ENCODE measurements around the gene PGM2.
"Not testable (repeated sequence)": the region's sequence is repeated elsewhere in the genome, so short reads cannot be mapped to it uniquely, and the experiment has no call there.

The PGM2 gene

DNA sequence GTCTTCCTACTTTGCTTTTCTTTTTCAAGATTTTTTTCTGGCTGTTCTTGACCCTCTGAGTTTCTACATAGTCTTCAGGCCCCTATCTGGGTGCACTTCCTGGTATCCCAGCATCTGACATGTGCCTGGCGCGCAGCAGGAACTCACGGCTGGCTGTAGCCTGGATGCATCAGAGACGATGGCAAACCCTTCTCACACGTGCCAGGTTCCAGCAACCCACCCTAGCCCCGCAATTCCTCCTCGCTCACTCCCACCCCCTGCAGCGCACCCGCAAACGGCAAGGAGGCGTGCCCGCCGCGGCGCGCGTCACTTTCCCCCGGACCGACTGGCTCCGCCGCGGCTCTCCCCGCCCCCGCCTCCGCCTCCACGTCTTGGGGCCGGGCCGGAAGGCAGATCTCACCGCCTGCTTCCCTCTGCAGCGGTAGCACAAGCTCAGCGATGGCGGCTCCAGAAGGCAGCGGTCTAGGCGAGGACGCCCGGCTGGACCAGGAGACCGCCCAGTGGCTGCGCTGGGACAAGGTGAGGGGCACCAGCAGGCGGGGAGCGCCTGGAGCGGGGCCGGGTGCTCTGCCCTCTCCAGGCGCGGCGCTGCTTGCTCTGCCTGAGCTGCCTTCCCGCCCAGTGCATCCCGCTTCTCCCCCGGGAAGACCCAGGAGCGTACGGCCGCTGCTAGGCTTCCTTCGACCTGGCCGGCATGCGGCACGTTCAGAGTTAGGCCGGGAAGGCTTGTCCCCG is at the start of gene PGM2:
TSS of gene PGM2 (plus strand) at position 392 of the 735 bp plus-strand sequence. CDS start at position 439, 47 bp downstream.
- TF ChIP-seq CTCF (IDR thresholded peaks at IDR 0.05; ENCODE audit: insufficient read depth, low read length, poor library complexity, severe bottlenecking) = no peak
- H3K27me3 ChIP-seq (replicated peaks; ENCODE audit: control insufficient read depth, insufficient read depth, low read length) = no peaks in the 10 kb centered on the region
- peaks cover 1% of the 10 kb centered on the region for H3K36me3 ChIP-seq (ENCODE audit: control insufficient read depth, insufficient read depth, low read length)
- H3K4me3 ChIP-seq (replicated peaks; ENCODE audit: low read depth, low read length) = peak within 1 kb of the TSS; percentile 96
- peak; percentile 93 for DNase-seq (ENCODE audit: extremely low read depth, insufficient read length)

GRCh38 chr4:37779896-37780295 is 46.6 kb upstream of the PGM2 start:
- H3K4me3 ChIP-seq (replicated peaks; ENCODE audit: low read depth, low read length) = no peak overlapping the region
- no peak for DNase-seq (ENCODE audit: extremely low read depth, insufficient read length)

GRCh38 chr4:37780444-37781130 is 45.9 kb upstream of the PGM2 start:
- Histone ChIP-seq H3K4me3 (replicated peaks; ENCODE audit: low read depth, low read length) (no peak overlapping the region), H3K36me3 (ENCODE audit: control insufficient read depth, insufficient read depth, low read length) (no peaks in the 10 kb centered on the region), H3K27me3 (replicated peaks; ENCODE audit: control insufficient read depth, insufficient read depth, low read length) (no peaks in the 10 kb centered on the region; the same call in 1 of the 2 replicates)
- no peak for DNase-seq (ENCODE audit: extremely low read depth, insufficient read length)
- peak; percentile 39 for TF ChIP-seq CTCF (IDR thresholded peaks at IDR 0.05; ENCODE audit: insufficient read depth, low read length, poor library complexity, severe bottlenecking)

More at GRCh38 chr4:37779896-37780295, 46.6 kb upstream of the PGM2 start:
- Histone ChIP-seq H3K36me3 (ENCODE audit: control insufficient read depth, insufficient read depth, low read length) (no peaks in the 10 kb centered on the region), H3K27me3 (replicated peaks; ENCODE audit: control insufficient read depth, insufficient read depth, low read length) (no peaks in the 10 kb centered on the region)
- TF ChIP-seq CTCF (IDR thresholded peaks at IDR 0.05; ENCODE audit: insufficient read depth, low read length, poor library complexity, severe bottlenecking) = no peak

- no peak overlapping the region for H3K4me3 ChIP-seq (replicated peaks; ENCODE audit: low read depth, low read length)
- no peaks in the 10 kb centered on the region; the same call in 1 of the 2 replicates for H3K27me3 ChIP-seq (replicated peaks; ENCODE audit: control insufficient read depth, insufficient read depth, low read length)
- TF ChIP-seq CTCF (IDR thresholded peaks at IDR 0.05; ENCODE audit: insufficient read depth, low read length, poor library complexity, severe bottlenecking) = no peak
- no peak for DNase-seq (ENCODE audit: extremely low read depth, insufficient read length)
- H3K36me3 ChIP-seq (ENCODE audit: control insufficient read depth, insufficient read depth, low read length) = no peaks in the 10 kb centered on the region
Measured at GRCh38 chr4:37781131-37781455, 45.4 kb upstream of the PGM2 start.

DNA sequence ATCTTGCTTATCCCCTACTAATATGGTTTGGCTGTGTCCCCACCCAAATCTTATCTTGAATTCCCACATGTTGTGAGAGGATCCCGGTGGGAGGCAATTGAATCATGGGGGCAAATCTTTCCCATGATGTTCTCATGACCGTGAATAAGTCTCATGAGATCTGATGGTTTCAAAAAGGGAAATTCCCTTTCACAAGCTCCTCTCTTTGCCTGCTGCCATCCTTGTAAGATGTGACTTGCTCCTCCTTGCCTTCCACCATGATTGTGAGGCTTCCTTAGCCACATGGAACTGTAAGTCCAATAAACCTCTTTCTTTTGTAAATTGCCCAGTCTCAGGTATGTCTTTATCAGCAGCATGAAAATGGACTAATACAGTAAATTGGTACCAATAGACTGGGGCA is 40.2 kb upstream of the PGM2 start:
- not testable (repeated sequence) for H3K36me3 ChIP-seq (ENCODE audit: control insufficient read depth, insufficient read depth, low read length); H3K27me3 ChIP-seq (replicated peaks; ENCODE audit: control insufficient read depth, insufficient read depth, low read length); DNase-seq (ENCODE audit: extremely low read depth, insufficient read length); H3K4me3 ChIP-seq (replicated peaks; ENCODE audit: low read depth, low read length)

DNA sequence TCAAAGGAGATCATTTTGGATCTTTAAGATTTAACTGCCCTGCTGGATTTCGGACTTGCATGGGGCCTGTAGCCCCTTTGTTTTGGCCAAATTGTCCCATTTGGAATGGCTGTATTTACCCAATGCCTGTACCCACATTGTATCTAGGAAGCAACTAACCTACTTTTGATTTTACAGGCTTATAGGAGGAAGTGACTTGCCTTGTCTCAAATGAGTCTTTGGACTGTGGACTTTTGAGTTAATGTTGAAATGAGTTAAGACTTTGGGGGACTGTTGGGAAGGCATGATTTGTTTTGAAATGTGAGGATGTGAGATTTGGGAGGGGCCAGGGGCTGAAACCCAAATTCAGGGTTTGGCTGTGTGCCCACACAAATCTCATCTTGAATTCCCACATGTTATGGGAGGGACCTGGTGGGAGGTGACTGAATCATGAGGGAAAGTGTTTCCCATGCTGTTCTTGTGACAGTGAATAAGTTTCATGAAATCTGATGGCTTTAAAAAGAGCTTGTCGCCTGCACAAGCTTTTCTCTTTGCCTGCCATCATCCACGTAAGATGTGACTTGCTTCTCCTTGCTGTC is 38.5 kb upstream of the PGM2 start:
- H3K36me3 ChIP-seq (ENCODE audit: control insufficient read depth, insufficient read depth, low read length); DNase-seq (ENCODE audit: extremely low read depth, insufficient read length); H3K4me3 ChIP-seq (replicated peaks; ENCODE audit: low read depth, low read length); H3K27me3 ChIP-seq (replicated peaks; ENCODE audit: control insufficient read depth, insufficient read depth, low read length): not testable (repeated sequence)

Data from GM06990 (cell line).